HepG2 (cell line): Measurements from ENCODE around the gene MORN3. TPM values are rescaled to one million over a fixed set of nuclear protein-coding genes. Genes with fewer than 3 reads are reported as not detected.

Source experiments
- ELF3 ChIP-seq: IDR thresholded peaks from 2 replicates; pipeline ENCODE4 v1.6.1; 2016; ENCODE audit warnings: missing genetic modification reagents, missing compliant biosample characterization
- GABPA ChIP-seq, 2 experiments: IDR thresholded peaks; 2 replicates each; pipeline ENCODE4 v1.6.1; 2011 to 2016; ENCODE audit warnings: low read depth in 2 of 2, low read length in 1 of 2, missing biosample characterization in 1 of 2, missing genetic modification characterization in 1 of 2
- GLI4 ChIP-seq: sonication (generic); formaldehyde crosslinking; IDR thresholded peaks from 2 replicates; pipeline ENCODE4 v1.5.1; 2020; ENCODE audit warnings: missing genetic modification reagents, mild to moderate bottlenecking, moderate library complexity, borderline replicate concordance
- HDAC2 ChIP-seq: sonication (generic); formaldehyde crosslinking; IDR thresholded peaks from 2 replicates; pipeline ENCODE4 v1.4.0; 2020; ENCODE audit warnings: missing genetic modification reagents
- MTA1 ChIP-seq: sonication (generic); formaldehyde crosslinking; IDR thresholded peaks from 2 replicates; pipeline ENCODE4 v1.4.0; 2020; ENCODE audit warnings: missing genetic modification reagents, mild to moderate bottlenecking, borderline replicate concordance
- PTBP1 ChIP-seq: fragments of 200-400 bp; formaldehyde crosslinking; IDR thresholded peaks from 2 replicates; pipeline ENCODE4 v1.6.1; 2018; ENCODE audit warnings: low read length, low read depth; ENCODE audit not compliant: poor library complexity, severe bottlenecking
- SOX5 ChIP-seq: IDR thresholded peaks from 2 replicates; pipeline ENCODE4 v1.6.1; 2016; ENCODE audit warnings: borderline replicate concordance
- SP1 ChIP-seq, 2 experiments: fragments of 450-650 bp in 1 of 2; sonication (generic) in 1 of 2; formaldehyde crosslinking in 1 of 2; IDR thresholded peaks; 2 replicates each; pipeline versions ENCODE4 v1.4.0 to v1.6.1; 2016 to 2020; ENCODE audit warnings: missing genetic modification reagents in 1 of 2
- YEATS4 ChIP-seq: sonication (generic); formaldehyde crosslinking; IDR thresholded peaks from 2 replicates; pipeline ENCODE4 v1.4.0; 2020; ENCODE audit warnings: missing genetic modification reagents, borderline replicate concordance
- ZNF501 ChIP-seq: sonication (generic); formaldehyde crosslinking; IDR thresholded peaks from 2 replicates; pipeline ENCODE4 v1.5.1; 2020; ENCODE audit warnings: mild to moderate bottlenecking, moderate library complexity, missing genetic modification reagents
- ZNF530 ChIP-seq: sonication (generic); formaldehyde crosslinking; IDR thresholded peaks from 2 replicates; pipeline ENCODE4 v1.5.0; 2020; ENCODE audit warnings: low read depth, mild to moderate bottlenecking, missing genetic modification reagents
- ZNF562 ChIP-seq: sonication (generic); formaldehyde crosslinking; IDR thresholded peaks from 2 replicates; pipeline ENCODE4 v1.8.0; 2022; ENCODE audit warnings: missing genetic modification reagents, borderline replicate concordance
- ZNF652 ChIP-seq: IDR thresholded peaks from 2 replicates; pipeline ENCODE4 v1.6.1; 2016; ENCODE audit warnings: low read depth, borderline replicate concordance
- ZNF776 ChIP-seq: sonication (generic); formaldehyde crosslinking; IDR thresholded peaks from 2 replicates; pipeline ENCODE4 v1.4.0; 2020; ENCODE audit warnings: mild to moderate bottlenecking, missing genetic modification reagents
- ZNF816 ChIP-seq: sonication (generic); formaldehyde crosslinking; IDR thresholded peaks from 2 replicates; pipeline ENCODE4 v1.8.0; 2022; ENCODE audit warnings: missing genetic modification reagents, mild to moderate bottlenecking, borderline replicate concordance
- ZSCAN21 ChIP-seq: sonication (generic); formaldehyde crosslinking; IDR thresholded peaks from 2 replicates; pipeline ENCODE4 v1.8.0; 2022; ENCODE audit warnings: mild to moderate bottlenecking, missing genetic modification reagents, moderate library complexity, borderline replicate concordance
- polyA plus RNA-seq, 8 experiments: library from polyadenylated mRNA; depleted of rRNA in 3 of 8; stranded (reverse) in 7 of 8; unstranded in 1 of 8; fragments of >200 nt; fragmentation: Illumina TruSeq in 4 of 8; extraction: Trizol in 4 of 8; gene quantifications; 2 replicates each; pipeline versions ENCODE4 v1.2.1 to v1.2.3, GENCODE V29; 2011 to 2016; ENCODE audit warnings: low read depth in 4 of 8, missing spikeins in 1 of 8, mixed read lengths in 1 of 8; ENCODE audit not compliant: insufficient read depth in 1 of 8
- total RNA-seq, 5 experiments: library from RNA; depleted of rRNA; stranded (reverse); fragments of >200 nt; fragmentation: Illumina TruSeq; extraction: Trizol; gene quantifications; 2 replicates each; pipeline ENCODE4 v1.2.3, GENCODE V29; 2016; ENCODE audit warnings: low read depth in 1 of 5
- TF ChIP-seq, protein P1 (sequence below): sonication (generic); formaldehyde crosslinking; IDR thresholded peaks from 2 replicates; pipeline ENCODE4 v1.4.0; 2020; ENCODE audit warnings: missing genetic modification reagents
- TF ChIP-seq, protein P2 (sequence below): sonication (generic); formaldehyde crosslinking; IDR thresholded peaks from 2 replicates; pipeline ENCODE4 v1.9.0; 2021; ENCODE audit warnings: mild to moderate bottlenecking, missing genetic modification reagents
- TF ChIP-seq, protein P3 (sequence below): sonication (generic); formaldehyde crosslinking; IDR thresholded peaks from 2 replicates; pipeline ENCODE4 v1.8.0; 2022; ENCODE audit warnings: mild to moderate bottlenecking, missing genetic modification reagents, borderline replicate concordance

The MORN3 gene
- total and polyA plus RNA-seq, 2 of the 13 experiments (the other 11 are each of a cell fraction or from before 2014, with no cell fraction given) = 1.1 to 2.0 TPM

DNA sequence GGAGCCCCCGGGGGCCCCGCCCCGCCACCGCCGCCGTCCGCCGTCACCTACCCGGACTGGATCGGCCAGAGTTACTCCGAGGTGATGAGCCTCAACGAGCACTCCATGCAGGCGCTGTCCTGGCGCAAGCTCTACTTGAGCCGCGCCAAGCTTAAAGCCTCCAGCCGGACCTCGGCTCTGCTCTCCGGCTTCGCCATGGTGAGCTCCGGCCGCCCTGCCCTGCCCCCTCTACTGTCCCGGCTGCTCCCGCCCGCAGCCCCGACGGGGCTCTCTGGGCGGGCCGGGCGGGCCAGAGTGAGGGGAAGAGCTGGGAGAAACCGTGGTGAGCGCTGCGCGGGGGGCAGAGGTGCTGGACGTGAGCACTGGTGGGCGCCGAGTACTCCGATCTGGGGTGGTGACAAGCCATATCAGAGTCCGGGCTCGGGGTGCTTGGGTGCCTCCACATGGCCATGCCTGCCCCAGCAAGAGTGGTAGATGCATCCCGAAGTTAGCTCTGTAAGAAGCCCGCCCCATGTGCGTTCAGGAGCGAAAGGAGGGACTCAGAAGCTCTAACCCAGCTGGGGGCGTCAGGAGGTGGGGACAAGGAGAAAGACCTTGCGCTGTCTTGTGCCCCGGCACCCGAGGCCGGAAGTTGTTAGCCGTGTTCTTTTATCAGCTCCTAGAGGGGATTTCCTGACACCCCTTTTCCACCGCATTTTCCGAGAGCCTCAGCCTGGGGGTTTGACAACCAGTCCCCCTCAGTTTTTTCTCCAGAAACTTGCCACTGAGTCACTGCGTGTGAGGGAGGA is 42.4 kb downstream of the MORN3 start (continued):
- TF ChIP-seq ZSCAN21 (CRISPR knock-in tag) (no peak), PTBP1 (no peak), ZNF530 (CRISPR knock-in tag) (no peak), GLI4 (no peak; the same call in 1 of the 2 replicates), ZNF816 (no peak), HDAC2 (CRISPR knock-in tag) (peak; percentile 30; the same call in 1 of the 2 replicates), ZNF501 (CRISPR knock-in tag) (peak; percentile 51; the same call in 1 of the 2 replicates), ELF3 (CRISPR knock-in tag) (no peak), GABPA (IDR thresholded peaks at IDR 0.05; ENCODE audit: low read depth, low read length) (no peak), GABPA (CRISPR knock-in tag; IDR thresholded peaks at IDR 0.05; ENCODE audit: low read depth) (peak; percentile 28; the same call in 1 of the 2 replicates), YEATS4 (CRISPR knock-in tag) (peak; percentile 44; the same call in 1 of the 2 replicates), MTA1 (CRISPR knock-in tag) (no peak), SP1 (IDR thresholded peaks at IDR 0.05) (no peak), SP1 (CRISPR knock-in tag; IDR thresholded peaks at IDR 0.05) (no peak), ZNF562 (CRISPR knock-in tag) (no peak), ZNF652 (CRISPR knock-in tag) (no peak), SOX5 (CRISPR knock-in tag) (no peak), ZNF776 (CRISPR knock-in tag) (no peak)
- TF ChIP-seq, protein P1, sequence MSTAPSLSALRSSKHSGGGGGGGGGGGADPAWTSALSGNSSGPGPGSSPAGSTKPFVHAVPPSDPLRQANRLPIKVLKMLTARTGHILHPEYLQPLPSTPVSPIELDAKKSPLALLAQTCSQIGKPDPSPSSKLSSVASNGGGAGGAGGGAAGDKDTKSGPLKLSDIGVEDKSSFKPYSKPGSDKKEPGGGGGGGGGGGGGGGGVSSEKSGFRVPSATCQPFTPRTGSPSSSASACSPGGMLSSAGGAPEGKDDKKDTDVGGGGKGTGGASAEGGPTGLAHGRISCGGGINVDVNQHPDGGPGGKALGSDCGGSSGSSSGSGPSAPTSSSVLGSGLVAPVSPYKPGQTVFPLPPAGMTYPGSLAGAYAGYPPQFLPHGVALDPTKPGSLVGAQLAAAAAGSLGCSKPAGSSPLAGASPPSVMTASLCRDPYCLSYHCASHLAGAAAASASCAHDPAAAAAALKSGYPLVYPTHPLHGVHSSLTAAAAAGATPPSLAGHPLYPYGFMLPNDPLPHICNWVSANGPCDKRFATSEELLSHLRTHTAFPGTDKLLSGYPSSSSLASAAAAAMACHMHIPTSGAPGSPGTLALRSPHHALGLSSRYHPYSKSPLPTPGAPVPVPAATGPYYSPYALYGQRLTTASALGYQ (CRISPR knock-in tag) = no peak
- TF ChIP-seq, protein P2, sequence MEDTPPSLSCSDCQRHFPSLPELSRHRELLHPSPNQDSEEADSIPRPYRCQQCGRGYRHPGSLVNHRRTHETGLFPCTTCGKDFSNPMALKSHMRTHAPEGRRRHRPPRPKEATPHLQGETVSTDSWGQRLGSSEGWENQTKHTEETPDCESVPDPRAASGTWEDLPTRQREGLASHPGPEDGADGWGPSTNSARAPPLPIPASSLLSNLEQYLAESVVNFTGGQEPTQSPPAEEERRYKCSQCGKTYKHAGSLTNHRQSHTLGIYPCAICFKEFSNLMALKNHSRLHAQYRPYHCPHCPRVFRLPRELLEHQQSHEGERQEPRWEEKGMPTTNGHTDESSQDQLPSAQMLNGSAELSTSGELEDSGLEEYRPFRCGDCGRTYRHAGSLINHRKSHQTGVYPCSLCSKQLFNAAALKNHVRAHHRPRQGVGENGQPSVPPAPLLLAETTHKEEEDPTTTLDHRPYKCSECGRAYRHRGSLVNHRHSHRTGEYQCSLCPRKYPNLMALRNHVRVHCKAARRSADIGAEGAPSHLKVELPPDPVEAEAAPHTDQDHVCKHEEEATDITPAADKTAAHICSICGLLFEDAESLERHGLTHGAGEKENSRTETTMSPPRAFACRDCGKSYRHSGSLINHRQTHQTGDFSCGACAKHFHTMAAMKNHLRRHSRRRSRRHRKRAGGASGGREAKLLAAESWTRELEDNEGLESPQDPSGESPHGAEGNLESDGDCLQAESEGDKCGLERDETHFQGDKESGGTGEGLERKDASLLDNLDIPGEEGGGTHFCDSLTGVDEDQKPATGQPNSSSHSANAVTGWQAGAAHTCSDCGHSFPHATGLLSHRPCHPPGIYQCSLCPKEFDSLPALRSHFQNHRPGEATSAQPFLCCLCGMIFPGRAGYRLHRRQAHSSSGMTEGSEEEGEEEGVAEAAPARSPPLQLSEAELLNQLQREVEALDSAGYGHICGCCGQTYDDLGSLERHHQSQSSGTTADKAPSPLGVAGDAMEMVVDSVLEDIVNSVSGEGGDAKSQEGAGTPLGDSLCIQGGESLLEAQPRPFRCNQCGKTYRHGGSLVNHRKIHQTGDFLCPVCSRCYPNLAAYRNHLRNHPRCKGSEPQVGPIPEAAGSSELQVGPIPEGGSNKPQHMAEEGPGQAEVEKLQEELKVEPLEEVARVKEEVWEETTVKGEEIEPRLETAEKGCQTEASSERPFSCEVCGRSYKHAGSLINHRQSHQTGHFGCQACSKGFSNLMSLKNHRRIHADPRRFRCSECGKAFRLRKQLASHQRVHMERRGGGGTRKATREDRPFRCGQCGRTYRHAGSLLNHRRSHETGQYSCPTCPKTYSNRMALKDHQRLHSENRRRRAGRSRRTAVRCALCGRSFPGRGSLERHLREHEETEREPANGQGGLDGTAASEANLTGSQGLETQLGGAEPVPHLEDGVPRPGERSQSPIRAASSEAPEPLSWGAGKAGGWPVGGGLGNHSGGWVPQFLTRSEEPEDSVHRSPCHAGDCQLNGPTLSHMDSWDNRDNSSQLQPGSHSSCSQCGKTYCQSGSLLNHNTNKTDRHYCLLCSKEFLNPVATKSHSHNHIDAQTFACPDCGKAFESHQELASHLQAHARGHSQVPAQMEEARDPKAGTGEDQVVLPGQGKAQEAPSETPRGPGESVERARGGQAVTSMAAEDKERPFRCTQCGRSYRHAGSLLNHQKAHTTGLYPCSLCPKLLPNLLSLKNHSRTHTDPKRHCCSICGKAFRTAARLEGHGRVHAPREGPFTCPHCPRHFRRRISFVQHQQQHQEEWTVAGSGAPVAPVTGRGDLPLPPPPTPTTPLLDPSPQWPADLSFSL (CRISPR knock-in tag) = 0 out of 2 replicates have a peak, but pooled peaks have one; percentile 36
- TF ChIP-seq, protein P3, sequence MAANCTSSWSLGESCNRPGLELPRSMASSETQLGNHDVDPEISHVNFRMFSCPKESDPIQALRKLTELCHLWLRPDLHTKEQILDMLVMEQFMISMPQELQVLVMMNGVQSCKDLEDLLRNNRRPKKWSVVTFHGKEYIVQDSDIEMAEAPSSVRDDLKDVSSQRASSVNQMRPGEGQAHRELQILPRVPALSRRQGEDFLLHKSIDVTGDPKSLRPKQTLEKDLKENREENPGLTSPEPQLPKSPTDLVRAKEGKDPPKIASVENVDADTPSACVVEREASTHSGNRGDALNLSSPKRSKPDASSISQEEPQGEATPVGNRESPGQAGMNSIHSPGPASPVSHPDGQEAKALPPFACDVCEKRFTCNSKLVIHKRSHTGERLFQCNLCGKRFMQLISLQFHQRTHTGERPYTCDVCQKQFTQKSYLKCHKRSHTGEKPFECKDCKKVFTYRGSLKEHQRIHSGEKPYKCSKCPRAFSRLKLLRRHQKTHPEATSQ = no peak
